Omental fat pad (tissue), 4 donors: ENCODE measurements around the gene GPR3. TPM values are rescaled to one million over a fixed set of nuclear protein-coding genes. Genes with fewer than 3 reads are reported as not detected.
"Not testable (repeated sequence)": the region's sequence is repeated elsewhere in the genome, so short reads cannot be mapped to it uniquely, and the experiment has no call there.

ENCODE experiments used
- ATAC-seq: fragments of 150-250 bp; one replicate; pipeline ENCODE4 v1.9.1; 2016; ENCODE audit warnings: mild to moderate bottlenecking, moderate library complexity; ENCODE audit not compliant: low FRiP score
- DNase-seq: peaks from one replicate; pipeline ENCODE4 v3.0.0-alpha.2; 2019; ENCODE audit warnings: low spot score
- total RNA-seq, 4 donors: library from RNA; depleted of rRNA; stranded (reverse); fragments of >200 nt; gene quantifications; one replicate each; pipeline ENCODE4 v1.1.0, GENCODE V29; 2016
- TF ChIP-seq, protein P1 (sequence below), 3 donors: fragments of 450-650 bp; IDR thresholded peaks; one replicate each; pipeline ENCODE4 v1.5.1; 2016 to 2017; ENCODE audit warnings: antibody characterized with exemption in 3 of 3, mild to moderate bottlenecking in 3 of 3, moderate library complexity in 2 of 3

The GPR3 gene
- total RNA-seq, 4 donors from 2014 or later: 0.19 to 1.3 (median 0.65) TPM; not detected in 1

GRCh38 chr1:27406362-27406680, 13.9 kb downstream of the GPR3 start:
- no peak for ATAC-seq

GRCh38 chr1:27406791-27407190, 14.4 kb downstream of the GPR3 start:
- DNase-seq, ATAC-seq: not testable (repeated sequence)

More at GRCh38 chr1:27406362-27406680, 13.9 kb downstream of the GPR3 start:
- no peak for DNase-seq
- TF ChIP-seq, protein P1, sequence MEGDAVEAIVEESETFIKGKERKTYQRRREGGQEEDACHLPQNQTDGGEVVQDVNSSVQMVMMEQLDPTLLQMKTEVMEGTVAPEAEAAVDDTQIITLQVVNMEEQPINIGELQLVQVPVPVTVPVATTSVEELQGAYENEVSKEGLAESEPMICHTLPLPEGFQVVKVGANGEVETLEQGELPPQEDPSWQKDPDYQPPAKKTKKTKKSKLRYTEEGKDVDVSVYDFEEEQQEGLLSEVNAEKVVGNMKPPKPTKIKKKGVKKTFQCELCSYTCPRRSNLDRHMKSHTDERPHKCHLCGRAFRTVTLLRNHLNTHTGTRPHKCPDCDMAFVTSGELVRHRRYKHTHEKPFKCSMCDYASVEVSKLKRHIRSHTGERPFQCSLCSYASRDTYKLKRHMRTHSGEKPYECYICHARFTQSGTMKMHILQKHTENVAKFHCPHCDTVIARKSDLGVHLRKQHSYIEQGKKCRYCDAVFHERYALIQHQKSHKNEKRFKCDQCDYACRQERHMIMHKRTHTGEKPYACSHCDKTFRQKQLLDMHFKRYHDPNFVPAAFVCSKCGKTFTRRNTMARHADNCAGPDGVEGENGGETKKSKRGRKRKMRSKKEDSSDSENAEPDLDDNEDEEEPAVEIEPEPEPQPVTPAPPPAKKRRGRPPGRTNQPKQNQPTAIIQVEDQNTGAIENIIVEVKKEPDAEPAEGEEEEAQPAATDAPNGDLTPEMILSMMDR (IDR thresholded peaks at IDR 0.05): no peak

DNA sequence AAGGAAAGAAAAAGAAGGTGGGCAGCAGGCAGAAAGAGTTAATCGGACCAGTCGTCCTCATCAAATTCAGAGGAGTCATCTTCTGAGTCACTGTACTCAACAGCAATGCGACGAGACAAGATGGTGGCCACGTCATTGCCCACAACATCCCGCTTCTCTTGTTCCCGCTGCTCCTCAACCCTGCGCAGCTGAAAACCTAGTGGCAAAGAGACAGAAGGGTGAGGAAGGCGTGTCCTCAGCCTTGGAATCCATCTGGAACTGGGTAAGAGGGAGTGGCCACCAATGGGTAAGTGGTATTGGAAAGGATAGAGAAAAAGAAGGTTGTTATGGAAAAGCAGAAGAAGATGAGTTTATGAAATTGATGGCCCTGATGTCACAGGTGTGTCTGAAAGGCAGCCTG, 15.7 kb downstream of the GPR3 start:
- ATAC-seq (no peak), DNase-seq (no peak)
- TF ChIP-seq, protein P1 (IDR thresholded peaks at IDR 0.05): no peak

DNA sequence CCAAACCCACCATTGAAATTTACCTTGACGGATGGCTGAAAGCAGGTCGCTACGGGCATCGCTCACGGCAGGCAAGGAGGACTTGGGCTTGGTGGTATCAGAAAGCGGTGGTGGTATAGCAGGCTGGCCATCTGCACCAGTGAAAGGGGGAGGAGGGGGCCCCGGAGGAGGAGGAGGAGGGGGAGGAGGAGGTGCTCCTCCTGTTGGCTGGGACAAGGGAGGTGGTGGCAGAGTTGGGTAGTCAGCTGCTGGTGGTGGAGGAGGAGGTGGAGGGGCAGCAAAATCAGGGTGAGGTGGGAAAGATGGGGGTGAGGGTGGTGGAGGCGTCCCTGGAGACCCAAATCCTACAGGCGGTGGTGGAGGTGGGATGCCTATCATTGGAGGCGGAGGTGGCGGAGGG, 17.2 kb downstream of the GPR3 start:
- DNase-seq: peak; percentile 10
- TF ChIP-seq, protein P1 (IDR thresholded peaks at IDR 0.05): no peak
- no peak for ATAC-seq

GRCh38 chr1:27410709-27411108, 18.3 kb downstream of the GPR3 start:
- TF ChIP-seq, protein P1 (IDR thresholded peaks at IDR 0.05): no peak
- ATAC-seq (no peak), DNase-seq (no peak)

GRCh38 chr1:27412502-27412901, 20.1 kb downstream of the GPR3 start:
- TF ChIP-seq, protein P1 (IDR thresholded peaks at IDR 0.05): no peak
- ATAC-seq (no peak), DNase-seq (no peak)

- ATAC-seq (peak; percentile 53), DNase-seq (no peak)
- TF ChIP-seq, protein P1 (IDR thresholded peaks at IDR 0.05): no peak
Observed at GRCh38 chr1:27413004-27413403, 20.6 kb downstream of the GPR3 start.

- DNase-seq (no peak), ATAC-seq (no peak)
- TF ChIP-seq, protein P1 (IDR thresholded peaks at IDR 0.05): no peak
Observed at GRCh38 chr1:27414091-27414490, 21.7 kb downstream of the GPR3 start.
